Keratinocyte (primary cell): ENCODE data around the gene LZTS2. TPM values are rescaled to one million over a fixed set of nuclear protein-coding genes. Genes with fewer than 3 reads are reported as not detected.

Source experiments
- DNase-seq: peaks from one replicate; pipeline ENCODE4 v3.0.0-alpha.2; 2011; ENCODE audit warnings: low read depth, missing footprints, low spot score
- FAIRE-seq: peaks from 2 replicates; lab custom pipeline; 2011; peaks lifted over from hg19 to GRCh38; lab: Jason Lieb, UNC
- H2AFZ ChIP-seq: 2 replicates; pipeline ENCODE4 v1.6.0; 2012; ENCODE audit warnings: low read length, control low read depth, inconsistent platforms; ENCODE audit not compliant: control insufficient read depth
- H3K27ac ChIP-seq: 2 replicates; pipeline ENCODE4 v1.5.1; 2011; ENCODE audit warnings: low read length; ENCODE audit not compliant: control insufficient read depth, insufficient read depth
- H3K27me3 ChIP-seq: 3 replicates; pipeline ENCODE4 v1.6.0; 2011; ENCODE audit warnings: low read length; ENCODE audit not compliant: control insufficient read depth, insufficient read depth; ENCODE audit errors: extremely low read depth
- H3K36me3 ChIP-seq, 2 experiments: 2 replicates in 1 of 2; 3 replicates in 1 of 2; pipeline ENCODE4 v1.5.1; 2011; ENCODE audit warnings: low read length in 2 of 2, mild to moderate bottlenecking in 1 of 2; ENCODE audit not compliant: control insufficient read depth in 2 of 2, insufficient read depth in 2 of 2; ENCODE audit errors: extremely low read depth in 1 of 2
- H3K4me1 ChIP-seq: 3 replicates; pipeline ENCODE4 v1.5.1; 2011; ENCODE audit warnings: low read length; ENCODE audit not compliant: control insufficient read depth, insufficient read depth; ENCODE audit errors: extremely low read depth
- H3K4me2 ChIP-seq: 3 replicates; pipeline ENCODE4 v1.6.0; 2011; ENCODE audit warnings: low read depth, low read length; ENCODE audit not compliant: control insufficient read depth, insufficient read depth; ENCODE audit errors: extremely low read depth
- H3K4me3 ChIP-seq, 3 experiments: fragments of 200-600 bp in 1 of 3; sonication (generic) in 1 of 3; 2 replicates in 2 of 3; 3 replicates in 1 of 3; pipeline ENCODE4 v1.5.1; 2011 to 2016; ENCODE audit warnings: low read length in 3 of 3, mild to moderate bottlenecking in 3 of 3, control low read depth in 2 of 3, inconsistent platforms in 1 of 3, low read depth in 1 of 3, mixed read lengths in 1 of 3, mixed run types in 1 of 3, moderate library complexity in 1 of 3; ENCODE audit not compliant: control insufficient read depth in 2 of 3, insufficient read depth in 2 of 3; ENCODE audit errors: extremely low read depth in 1 of 3
- H3K79me2 ChIP-seq: 2 replicates; pipeline ENCODE4 v1.6.0; 2012; ENCODE audit warnings: low read length; ENCODE audit not compliant: control insufficient read depth, insufficient read depth
- H3K9ac ChIP-seq: 3 replicates; pipeline ENCODE4 v1.6.0; 2011; ENCODE audit warnings: low read length; ENCODE audit not compliant: control insufficient read depth, insufficient read depth; ENCODE audit errors: extremely low read depth
- H3K9me1 ChIP-seq: 3 replicates; pipeline ENCODE4 v1.6.0; 2011; ENCODE audit warnings: low read length; ENCODE audit not compliant: control insufficient read depth, insufficient read depth; ENCODE audit errors: extremely low read depth
- H3K9me3 ChIP-seq: 2 replicates; pipeline ENCODE4 v1.5.1; 2012; ENCODE audit warnings: low read depth, low read length; ENCODE audit not compliant: control insufficient read depth
- H4K20me1 ChIP-seq: 3 replicates; pipeline ENCODE4 v1.6.0; 2011; ENCODE audit warnings: low read length; ENCODE audit not compliant: control insufficient read depth, insufficient read depth; ENCODE audit errors: extremely low read depth
- CTCF ChIP-seq, 3 experiments: IDR thresholded peaks in 1 of 3; conservative IDR thresholded peaks in 1 of 3; optimal IDR thresholded peaks in 1 of 3; 2 replicates in 2 of 3; 3 replicates in 1 of 3; pipeline versions ENCODE3 to v1.5.1; 2011; ENCODE audit warnings: low read length in 3 of 3, mild to moderate bottlenecking in 3 of 3, moderate library complexity in 2 of 3, control low read depth in 1 of 3, inconsistent platforms in 1 of 3; ENCODE audit not compliant: insufficient read depth in 2 of 3; ENCODE audit errors: extremely low read depth in 1 of 3
- EZH2 ChIP-seq: IDR thresholded peaks from one replicate; pipeline ENCODE4 v1.6.1; 2012; ENCODE audit warnings: inconsistent platforms, mild to moderate bottlenecking, low read length, moderate library complexity
- dilution Hi-C: fragments of 300-500 bp; cut with MboI; formaldehyde crosslinking; loops from one replicate; pipeline ENCODE4 v1.7.0; 2020; ENCODE audit warnings: low sequenced_read_pairs; ENCODE audit not compliant: extremely low pct_ligation_motif_present
- polyA plus RNA-seq, 5 experiments: library from polyadenylated mRNA; depleted of rRNA in 3 of 5; stranded (reverse) in 3 of 5; stranded (forward) in 1 of 5; unstranded in 1 of 5; fragments of >200 nt; gene quantifications; 1 replicate in 1 of 5; 2 replicates in 3 of 5; 3 replicates in 1 of 5; pipeline versions ENCODE4 v1.2.1 to v1.2.3, GENCODE V29; 2011 to 2012; ENCODE audit warnings: missing spikeins in 2 of 5, low read depth in 1 of 5, low replicate concordance in 1 of 5

Gene LZTS2
- polyA plus RNA-seq, 1 donor (not counting 4 experiments of a cell fraction or from before 2014, with no cell fraction given): 18.6 TPM

DNA sequence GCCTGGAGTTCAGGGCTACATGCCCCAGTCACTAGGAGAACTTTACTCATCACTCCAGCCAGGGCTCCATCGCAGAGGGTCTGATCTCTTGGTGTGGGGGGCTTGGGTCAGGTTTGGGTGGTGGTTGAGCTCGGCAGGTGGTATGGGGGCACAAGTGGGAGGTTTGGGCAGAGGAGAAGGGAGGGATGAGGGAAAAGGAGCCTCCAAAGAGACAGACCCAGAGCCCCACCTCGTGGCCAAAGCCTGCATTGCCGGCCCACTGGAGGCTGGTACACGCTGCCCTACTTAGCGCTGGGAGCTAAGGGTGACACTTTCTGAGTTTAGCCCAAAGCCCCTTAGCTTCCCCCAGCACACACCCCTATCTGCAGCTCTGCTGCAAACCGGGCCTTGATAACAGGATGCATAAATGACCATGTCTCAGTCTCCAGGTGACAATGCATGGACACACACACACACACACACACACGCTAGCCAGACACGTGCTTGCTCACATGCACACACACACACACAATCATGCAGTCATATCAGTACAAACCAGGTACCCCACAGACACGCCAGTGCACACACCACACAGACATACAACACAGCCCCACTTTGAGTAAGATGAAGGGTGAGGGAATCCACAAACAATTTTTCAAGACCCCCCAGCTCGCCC lies 14.7 kb downstream of the LZTS2 start:
- Histone ChIP-seq H3K79me2 (no peaks in the 10 kb centered on the region), H3K36me3 (no peaks in the 10 kb centered on the region), H3K27ac (no peak overlapping the region), H4K20me1 (peaks cover 2% of the 10 kb centered on the region), H3K9ac (no peak overlapping the region), H3K4me3 (no peak overlapping the region), H3K27me3 (peaks cover 4% of the 10 kb centered on the region), H3K4me2 (no peak overlapping the region), H2AFZ (no peak overlapping the region), H3K9me1 (no peaks in the 10 kb centered on the region), H3K9me3 (no peaks in the 10 kb centered on the region), H3K4me1 (peaks cover 25% of the 10 kb centered on the region)
- dilution Hi-C loops: no loop called here
- peak; percentile 85 for FAIRE-seq
- no peak for DNase-seq
- TF ChIP-seq EZH2 (no peak), CTCF (optimal IDR thresholded peaks at IDR 0.05 in 1 of 3, IDR thresholded peaks at IDR 0.05 in 1 of 3, conservative IDR thresholded peaks at IDR 0.05 in 1 of 3; ENCODE audit: extremely low read depth in 1 of 3, insufficient read depth in 2 of 3, low read length in 3 of 3) (peak; percentile 91 to 97 (median 97))

DNA sequence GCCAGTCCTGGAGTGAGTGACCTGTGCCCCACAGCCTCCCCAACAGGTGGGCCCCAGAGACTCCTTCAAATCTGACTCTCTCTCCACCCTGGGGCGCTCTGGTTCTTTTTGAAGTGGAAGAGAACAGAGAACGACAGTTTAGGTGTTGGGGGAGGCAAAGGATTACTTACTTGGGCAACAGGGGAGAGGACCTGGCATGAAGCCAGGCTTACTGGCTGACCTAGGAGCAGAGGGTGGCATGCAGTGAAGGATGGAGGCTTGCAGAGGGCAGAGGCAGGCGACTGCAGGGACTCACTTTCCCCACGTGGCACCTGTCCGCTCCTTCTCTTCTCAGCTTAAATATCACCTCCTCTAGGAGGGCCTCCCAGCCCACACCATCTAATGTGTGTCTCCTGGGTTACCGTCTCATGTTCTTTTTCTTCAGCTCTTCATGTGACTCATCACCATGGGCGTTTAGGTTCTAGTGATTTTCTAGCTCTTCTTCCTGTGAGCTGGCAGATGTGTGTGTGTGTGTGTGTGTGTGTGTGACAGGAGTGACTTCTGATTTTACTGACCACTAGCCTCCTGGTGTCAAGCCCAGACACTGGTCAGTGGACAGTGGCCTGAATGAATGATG lies 15.5 kb downstream of the LZTS2 start:
- H3K9me1 ChIP-seq: no peaks in the 10 kb centered on the region

More for the DNA sequence above, 15.5 kb downstream of the LZTS2 start:
- H4K20me1 ChIP-seq: peaks cover 2% of the 10 kb centered on the region
- H3K27me3 ChIP-seq: peaks cover 4% of the 10 kb centered on the region
- H3K4me3 ChIP-seq: no peak overlapping the region
- DNase-seq (no peak), FAIRE-seq (peak; percentile 48)
- no peaks in the 10 kb centered on the region for H3K79me2 ChIP-seq
- dilution Hi-C loops: no loop called here
- peaks cover 25% of the 10 kb centered on the region for H3K4me1 ChIP-seq
- TF ChIP-seq EZH2: no peak
- TF ChIP-seq CTCF (optimal IDR thresholded peaks at IDR 0.05 in 1 of 3, IDR thresholded peaks at IDR 0.05 in 1 of 3, conservative IDR thresholded peaks at IDR 0.05 in 1 of 3; ENCODE audit: extremely low read depth in 1 of 3, insufficient read depth in 2 of 3, low read length in 3 of 3): no peak
- H3K9ac ChIP-seq: no peak overlapping the region
- no peaks in the 10 kb centered on the region for H3K9me3 ChIP-seq
- no peaks in the 10 kb centered on the region for H3K36me3 ChIP-seq
- no peak overlapping the region for H3K27ac ChIP-seq
- no peak overlapping the region for H3K4me2 ChIP-seq
- no peak overlapping the region for H2AFZ ChIP-seq
